ES-I3 (cell line): ENCODE measurements around the gene ACSBG1.

Source experiments
- H3K36me3 ChIP-seq: 2 replicates; pipeline ENCODE4 v1.6.1; 2013; ENCODE audit warnings: mild to moderate bottlenecking, low read length, control low read depth, moderate library complexity; ENCODE audit not compliant: insufficient read depth
- H3K4me1 ChIP-seq: 2 replicates; pipeline ENCODE4 v1.6.1; 2013; ENCODE audit warnings: mild to moderate bottlenecking, control low read depth, low read length; ENCODE audit not compliant: insufficient read depth
- H3K9ac ChIP-seq: 2 replicates; pipeline ENCODE4 v1.6.1; 2013; ENCODE audit warnings: low read depth, mild to moderate bottlenecking, low read length, moderate library complexity
- H3K9me3 ChIP-seq: 2 replicates; pipeline ENCODE4 v1.6.1; 2013; ENCODE audit warnings: mild to moderate bottlenecking, low read length, moderate library complexity; ENCODE audit not compliant: control insufficient read depth, insufficient read depth

Gene ACSBG1

GRCh38 chr15:78243491-78243941, 9.2 kb upstream of the ACSBG1 start:
- Histone ChIP-seq H3K9ac (peak overlapping the region; percentile 17), H3K9me3 (no peaks in the 10 kb centered on the region), H3K36me3 (no peaks in the 10 kb centered on the region), H3K4me1 (peaks cover 16% of the 10 kb centered on the region)

GRCh38 chr15:78243058-78243457, 8.7 kb upstream of the ACSBG1 start:
- Histone ChIP-seq H3K9me3 (no peaks in the 10 kb centered on the region), H3K9ac (peak overlapping the region; percentile 17; the same call in 1 of the 2 replicates), H3K4me1 (peaks cover 16% of the 10 kb centered on the region), H3K36me3 (no peaks in the 10 kb centered on the region)

- peaks cover 16% of the 10 kb centered on the region for H3K4me1 ChIP-seq
- H3K36me3 ChIP-seq, result no peaks in the 10 kb centered on the region
- no peaks in the 10 kb centered on the region for H3K9me3 ChIP-seq
- H3K9ac ChIP-seq, result no peak overlapping the region
Measured at GRCh38 chr15:78242128-78242527, 7.8 kb upstream of the ACSBG1 start.

- no peak overlapping the region for H3K9ac ChIP-seq
Measured at GRCh38 chr15:78241017-78241416, 6.7 kb upstream of the ACSBG1 start.

GRCh38 chr15:78239811-78240210, 5.4 kb upstream of the ACSBG1 start:
- Histone ChIP-seq H3K4me1 (peaks cover 21% of the 10 kb centered on the region), H3K9ac (no peak overlapping the region), H3K36me3 (no peaks in the 10 kb centered on the region), H3K9me3 (no peaks in the 10 kb centered on the region)

More at GRCh38 chr15:78241017-78241416, 6.7 kb upstream of the ACSBG1 start:
- Histone ChIP-seq H3K9me3 (no peaks in the 10 kb centered on the region), H3K36me3 (no peaks in the 10 kb centered on the region), H3K4me1 (peaks cover 16% of the 10 kb centered on the region)

- H3K9ac ChIP-seq, result no peak overlapping the region
Measured at GRCh38 chr15:78237146-78237545, 2.8 kb upstream of the ACSBG1 start.

GRCh38 chr15:78236491-78236890, 2.1 kb upstream of the ACSBG1 start:
- H3K4me1 ChIP-seq, result peaks cover 15% of the 10 kb centered on the region
- H3K9me3 ChIP-seq, result no peaks in the 10 kb centered on the region
- no peaks in the 10 kb centered on the region for H3K36me3 ChIP-seq
- no peak overlapping the region for H3K9ac ChIP-seq

More at GRCh38 chr15:78237146-78237545, 2.8 kb upstream of the ACSBG1 start:
- H3K9me3 ChIP-seq, result no peaks in the 10 kb centered on the region
- H3K36me3 ChIP-seq, result no peaks in the 10 kb centered on the region
- H3K4me1 ChIP-seq, result peaks cover 15% of the 10 kb centered on the region

- Histone ChIP-seq H3K4me1 (peaks cover 12% of the 10 kb centered on the region), H3K36me3 (no peaks in the 10 kb centered on the region), H3K9me3 (no peaks in the 10 kb centered on the region), H3K9ac (no peak overlapping the region)
Measured at GRCh38 chr15:78233496-78233895, 869 bp downstream of the ACSBG1 start.

- H3K9ac ChIP-seq, result no peak overlapping the region
- H3K4me1 ChIP-seq, result peaks cover 12% of the 10 kb centered on the region
- H3K9me3 ChIP-seq, result no peaks in the 10 kb centered on the region
- H3K36me3 ChIP-seq, result no peaks in the 10 kb centered on the region
Measured at GRCh38 chr15:78232951-78233350, 1.4 kb downstream of the ACSBG1 start.

- no peak overlapping the region for H3K9ac ChIP-seq
- peaks cover 6% of the 10 kb centered on the region for H3K4me1 ChIP-seq
- no peaks in the 10 kb centered on the region for H3K36me3 ChIP-seq
- peaks cover 3% of the 10 kb centered on the region; the same call in 1 of the 2 replicates for H3K9me3 ChIP-seq
Measured at GRCh38 chr15:78229431-78230406, 4.6 kb downstream of the ACSBG1 start.

GRCh38 chr15:78228356-78228996, 5.9 kb downstream of the ACSBG1 start:
- Histone ChIP-seq H3K9ac (no peak overlapping the region), H3K4me1 (no peaks in the 10 kb centered on the region), H3K36me3 (no peaks in the 10 kb centered on the region), H3K9me3 (peaks cover 3% of the 10 kb centered on the region; the same call in 1 of the 2 replicates)

- H3K4me1 ChIP-seq, result no peaks in the 10 kb centered on the region
- no peaks in the 10 kb centered on the region for H3K36me3 ChIP-seq
- H3K9me3 ChIP-seq, result peaks cover 3% of the 10 kb centered on the region; the same call in 1 of the 2 replicates
- no peak overlapping the region for H3K9ac ChIP-seq
Measured at GRCh38 chr15:78225783-78226541, 8.4 kb downstream of the ACSBG1 start.

- Histone ChIP-seq H3K4me1 (no peaks in the 10 kb centered on the region), H3K9me3 (peaks cover 3% of the 10 kb centered on the region; the same call in 1 of the 2 replicates), H3K9ac (no peak overlapping the region), H3K36me3 (no peaks in the 10 kb centered on the region)
Measured at GRCh38 chr15:78224023-78224411, 10.3 kb downstream of the ACSBG1 start.

- Histone ChIP-seq H3K9ac (no peak overlapping the region), H3K9me3 (peaks cover 3% of the 10 kb centered on the region; the same call in 1 of the 2 replicates), H3K4me1 (no peaks in the 10 kb centered on the region), H3K36me3 (no peaks in the 10 kb centered on the region)
Measured at GRCh38 chr15:78223396-78224022, 10.9 kb downstream of the ACSBG1 start.
